GM18519 (cell line): ENCODE measurements around the gene SMURF2.
"Not testable (repeated sequence)": the region's sequence is repeated elsewhere in the genome, so short reads cannot be mapped to it uniquely, and the experiment has no call there.

Source experiments
- ATAC-seq: cut with Tn5 transposase; IDR thresholded peaks from one replicate; pipeline ENCODE4 v1.9.1; 2021; ENCODE audit warnings: mild to moderate bottlenecking, moderate library complexity; ENCODE audit not compliant: unreplicated experiment, low FRiP score

The SMURF2 gene

DNA sequence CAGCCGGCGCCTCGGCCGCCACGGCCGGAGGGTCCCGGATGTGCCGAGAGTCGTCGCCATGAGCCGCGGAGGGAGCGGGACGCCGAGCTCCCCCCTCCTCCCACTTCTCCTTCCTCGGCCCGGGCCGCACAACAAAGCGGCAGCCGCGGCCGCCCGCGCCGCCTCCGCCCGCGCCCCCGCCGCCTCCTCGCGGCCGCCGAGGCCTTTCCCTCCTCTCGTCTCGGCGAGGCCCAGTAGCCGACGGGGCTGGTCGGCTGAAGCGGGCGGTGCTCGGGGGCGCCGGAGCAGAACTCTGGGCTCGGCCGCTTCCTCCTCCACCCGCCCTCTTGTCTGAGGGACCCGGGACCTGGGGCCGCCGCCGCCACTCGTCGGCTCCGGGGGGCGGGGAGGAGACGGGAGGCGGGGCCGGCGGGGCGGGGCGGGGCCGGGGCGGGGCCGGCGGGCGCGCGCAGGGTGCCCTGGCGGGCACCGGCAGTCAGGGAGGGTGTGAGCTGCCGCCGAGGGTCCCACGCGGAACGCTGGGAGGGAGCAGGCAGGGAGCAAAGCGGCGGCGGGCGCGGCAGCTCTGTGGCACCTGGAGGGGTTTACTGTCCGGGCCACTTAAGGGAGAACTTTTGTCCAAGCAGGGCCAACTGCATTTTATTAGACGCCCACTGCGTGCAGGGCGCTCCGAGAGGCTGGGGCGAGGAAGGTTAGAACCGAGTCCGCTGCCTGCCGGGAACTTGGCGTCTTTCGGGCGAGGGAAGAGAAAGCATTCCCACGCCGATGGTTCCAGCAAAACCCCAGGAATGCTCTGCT is at the start of gene SMURF2:
Gene SMURF2 (minus strand): TSS at position 332 of the 798 bp plus-strand sequence. CDS start 427 bp downstream, outside the sequence.
- ATAC-seq: peak; percentile 72

DNA sequence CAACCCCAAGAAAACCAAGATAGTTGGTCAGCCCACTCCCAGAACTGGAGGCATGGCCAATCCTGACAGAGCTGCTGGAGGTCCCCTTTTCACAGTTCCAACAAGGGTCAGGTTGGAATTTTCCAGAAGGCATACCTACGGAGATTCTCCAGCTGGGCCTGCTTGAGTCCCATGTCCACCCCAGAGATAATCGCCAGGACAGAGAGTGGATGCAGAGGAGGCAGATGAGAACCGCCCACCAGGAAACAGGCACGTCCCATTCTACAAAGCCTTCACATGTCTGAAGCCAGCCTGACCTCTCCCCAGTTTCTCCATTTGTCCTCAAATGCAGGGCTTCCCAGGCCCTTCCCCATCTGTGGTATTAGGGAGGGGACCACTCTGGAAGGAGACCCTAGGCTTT is 47.4 kb upstream of the SMURF2 start:
- ATAC-seq: no peak

DNA sequence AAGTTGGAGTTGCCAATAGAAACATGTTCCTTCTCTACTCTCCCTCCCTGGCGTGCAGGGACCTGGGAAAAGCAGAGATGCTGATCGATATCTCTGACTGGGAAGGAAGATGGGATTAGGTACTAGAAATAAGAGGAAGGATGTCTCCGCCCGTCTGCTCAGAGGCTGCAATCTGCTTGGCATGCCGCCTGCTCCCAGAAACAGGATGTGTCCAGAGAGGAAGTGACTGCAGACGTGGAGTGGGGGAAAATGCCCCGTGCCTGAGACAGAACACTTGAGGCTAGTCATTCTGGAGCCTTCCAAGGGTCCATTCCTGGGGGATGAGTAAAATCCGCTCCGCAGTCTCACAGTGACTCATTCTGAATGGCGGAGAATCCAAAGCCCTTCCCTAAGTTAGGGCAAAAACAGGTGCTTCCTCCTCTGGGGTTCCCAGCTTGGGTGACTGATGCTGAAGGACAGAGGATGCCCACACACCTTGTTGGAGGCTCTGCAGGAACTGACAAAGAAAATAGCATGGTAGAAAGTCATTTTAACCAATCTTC is 45.0 kb upstream of the SMURF2 start:
- ATAC-seq: no peak

DNA sequence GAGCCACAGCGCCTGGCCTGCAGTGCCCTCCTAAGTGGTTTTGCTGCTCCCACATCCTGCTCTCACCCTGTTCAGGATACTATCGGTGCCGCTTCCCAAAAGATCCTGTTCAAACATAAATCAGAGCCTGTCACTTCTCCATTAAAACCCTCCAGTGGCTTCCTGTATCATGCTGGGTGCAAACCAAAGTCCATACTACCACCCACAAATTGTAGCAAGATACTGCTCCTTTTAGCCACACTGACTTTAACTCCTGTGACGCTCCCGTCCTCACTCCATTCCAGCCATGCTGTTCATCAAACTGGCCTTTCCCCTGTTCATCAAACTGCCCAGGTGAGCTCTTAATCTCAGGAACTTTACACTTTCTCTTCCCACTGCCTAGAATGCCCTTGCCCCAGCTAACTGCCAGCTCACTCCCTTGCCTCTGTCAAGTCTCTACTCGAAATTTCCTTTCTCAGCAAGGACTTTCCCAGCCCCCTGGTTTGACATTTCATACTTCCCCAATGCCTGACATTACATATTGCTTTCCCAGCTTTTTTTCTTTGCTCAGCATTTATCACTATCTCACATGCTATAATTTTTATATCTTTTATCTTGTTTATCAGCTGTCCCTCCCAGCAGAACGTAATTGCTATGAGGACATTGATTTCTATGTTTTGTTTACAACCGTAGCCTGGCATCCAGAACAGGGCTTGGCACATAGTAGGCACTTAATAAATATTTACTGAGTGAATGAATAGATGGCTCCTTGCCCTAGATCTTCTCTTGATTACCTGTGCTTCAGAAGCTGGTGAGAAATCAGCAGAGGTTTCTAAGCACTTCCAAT is 44.3 kb upstream of the SMURF2 start:
- no peak for ATAC-seq

DNA sequence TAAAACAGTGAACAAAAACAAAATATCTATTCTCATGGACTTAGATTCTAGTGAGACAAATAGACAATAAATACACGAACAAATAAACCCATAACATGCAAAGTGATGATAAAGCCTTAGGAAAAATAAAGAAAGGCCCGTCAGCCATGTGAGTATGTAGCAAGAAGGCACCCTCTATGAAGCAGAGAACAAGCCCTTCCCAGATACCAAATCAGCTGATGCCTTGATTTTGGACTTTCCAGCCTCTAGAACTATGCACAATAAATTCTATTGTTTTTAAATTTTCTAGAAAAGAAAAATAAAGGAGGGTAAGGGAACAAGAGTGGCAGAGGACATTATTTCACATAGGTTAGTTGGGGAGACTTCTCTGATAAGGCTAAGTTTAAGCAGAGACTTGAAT is 40.7 kb upstream of the SMURF2 start:
- no peak for ATAC-seq

DNA sequence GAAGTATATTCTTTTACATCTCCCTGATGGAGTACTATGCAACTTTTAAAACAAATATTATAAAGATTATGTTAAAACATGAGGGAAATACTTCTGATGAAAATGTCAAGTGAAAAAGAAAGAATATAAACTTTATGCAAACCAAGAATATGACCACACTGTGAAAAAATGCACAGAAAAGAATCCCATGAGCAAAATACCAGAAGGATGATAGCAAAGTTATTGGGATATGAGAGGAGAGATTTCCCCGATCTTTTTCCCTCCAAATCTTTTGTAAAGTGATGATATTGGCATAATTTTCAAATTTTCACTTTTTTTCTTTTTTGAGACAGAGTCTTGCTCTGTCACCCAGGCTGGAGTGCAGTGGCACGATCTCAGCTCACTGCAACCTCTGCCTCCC is 36.6 kb upstream of the SMURF2 start:
- no peak for ATAC-seq

DNA sequence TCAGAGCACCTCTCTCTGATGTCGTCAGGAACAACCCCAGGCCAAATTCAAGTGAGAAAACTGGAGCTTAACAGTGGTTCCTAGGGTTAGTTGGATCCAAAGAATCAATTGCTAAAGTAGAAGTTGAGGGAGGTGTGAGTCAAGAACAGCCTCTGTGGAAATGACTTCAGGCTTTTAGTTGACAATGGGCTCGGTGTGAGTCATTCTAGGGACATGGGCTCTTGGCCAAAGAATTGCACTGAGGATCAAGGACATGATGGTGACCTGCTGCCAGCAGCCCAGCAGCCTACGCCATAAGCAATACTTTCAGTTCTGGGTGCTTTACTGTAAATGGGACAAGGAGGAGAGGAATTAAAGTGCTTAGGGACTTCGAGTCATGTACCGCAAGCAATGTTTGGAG is 32.1 kb upstream of the SMURF2 start:
- no peak for ATAC-seq

DNA sequence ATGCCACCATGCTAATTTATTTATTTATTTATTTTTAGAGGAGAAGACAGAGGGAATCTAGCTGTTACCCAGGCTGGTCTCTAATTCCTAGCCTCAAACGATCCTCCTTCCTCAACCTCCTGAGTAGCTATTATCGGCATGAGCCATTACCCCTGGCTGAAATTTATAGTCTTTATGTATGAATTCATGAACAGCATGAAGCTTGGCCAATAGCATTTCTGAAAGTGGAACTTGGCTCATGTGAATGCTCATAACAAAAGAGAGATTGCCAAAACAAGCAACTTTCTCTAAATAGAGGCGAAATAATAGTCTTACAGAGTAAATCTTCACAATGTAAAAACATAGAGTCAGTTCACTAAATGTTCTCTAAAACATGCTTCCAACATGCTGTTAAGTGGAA is 30.1 kb upstream of the SMURF2 start:
- ATAC-seq: no peak

DNA sequence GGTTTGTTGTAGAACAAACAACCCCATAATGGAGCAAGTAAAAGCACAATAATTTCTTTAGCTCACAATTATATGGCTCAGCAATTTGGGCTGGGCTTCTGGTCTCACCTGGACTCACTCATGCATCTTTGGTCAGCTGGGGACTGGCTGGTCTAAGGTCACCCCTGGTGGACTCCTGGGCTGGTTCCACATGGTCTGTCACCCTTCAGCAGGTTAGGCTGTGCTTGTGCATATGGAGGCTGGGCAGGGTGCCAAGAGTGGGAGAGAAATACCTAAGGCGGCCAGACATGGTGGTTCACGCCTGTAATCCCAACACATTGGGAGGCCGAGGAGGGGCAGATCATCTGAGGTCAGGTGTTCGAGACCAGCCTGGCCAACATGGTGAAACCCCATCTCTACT is 27.0 kb upstream of the SMURF2 start:
- no peak for ATAC-seq

DNA sequence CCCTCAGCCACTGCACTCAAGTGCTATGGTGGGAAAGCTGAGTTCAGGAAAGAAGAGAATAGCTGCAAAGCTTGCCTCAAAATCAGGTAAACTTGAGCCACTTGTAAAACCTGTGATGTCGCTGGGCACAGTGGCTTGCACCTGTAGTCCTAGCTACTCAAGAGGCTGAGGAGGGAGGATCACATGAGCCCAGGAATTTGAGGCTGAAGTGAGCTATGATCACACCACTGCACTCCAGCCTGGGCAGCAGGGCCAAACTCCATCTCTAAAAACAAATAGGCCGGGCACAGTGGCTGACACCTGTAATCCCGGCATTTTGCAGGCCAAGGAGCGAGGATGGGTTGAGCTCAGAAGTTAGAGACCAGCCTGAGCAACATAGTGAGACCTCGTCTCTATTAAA is 26.4 kb upstream of the SMURF2 start:
- no peak for ATAC-seq

DNA sequence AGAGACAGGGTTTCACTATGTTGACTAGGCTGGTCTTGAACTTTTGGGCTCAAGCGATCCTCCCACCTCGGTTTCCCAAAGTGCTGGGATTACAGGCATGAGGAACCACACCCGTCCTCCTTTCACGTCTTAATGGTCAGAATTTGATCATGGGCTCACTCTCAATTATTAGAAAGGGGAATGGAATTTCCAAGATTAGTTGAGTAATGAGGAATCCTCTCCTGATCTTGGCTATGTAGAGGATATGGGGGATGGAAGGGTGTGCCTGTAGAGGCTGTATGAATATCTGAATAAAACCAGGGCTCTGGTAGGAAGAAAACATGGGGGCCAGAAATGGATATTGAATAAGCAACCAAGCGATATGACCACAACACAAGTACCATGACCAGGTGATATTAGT is 25.9 kb upstream of the SMURF2 start:
- ATAC-seq: no peak

DNA sequence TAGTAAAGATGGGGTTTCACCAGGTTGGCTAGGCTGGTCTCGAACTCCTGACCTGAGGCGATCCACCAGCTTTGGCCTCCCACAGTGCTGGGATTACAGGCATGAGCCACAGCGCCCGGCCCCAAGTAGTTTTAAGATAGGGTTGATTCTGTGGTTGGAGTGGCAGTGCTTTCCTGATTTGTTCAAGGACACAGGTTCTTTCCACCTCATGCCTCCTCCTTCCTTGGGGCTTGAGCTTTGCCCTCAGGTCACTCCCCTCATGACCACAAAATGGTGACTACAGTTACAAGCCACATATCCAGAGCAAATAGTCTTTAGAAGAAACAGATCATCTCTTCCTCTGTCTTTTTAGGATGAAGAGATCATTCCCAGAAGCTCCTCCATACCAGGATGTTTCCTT is 25.3 kb upstream of the SMURF2 start:
- ATAC-seq: no peak

DNA sequence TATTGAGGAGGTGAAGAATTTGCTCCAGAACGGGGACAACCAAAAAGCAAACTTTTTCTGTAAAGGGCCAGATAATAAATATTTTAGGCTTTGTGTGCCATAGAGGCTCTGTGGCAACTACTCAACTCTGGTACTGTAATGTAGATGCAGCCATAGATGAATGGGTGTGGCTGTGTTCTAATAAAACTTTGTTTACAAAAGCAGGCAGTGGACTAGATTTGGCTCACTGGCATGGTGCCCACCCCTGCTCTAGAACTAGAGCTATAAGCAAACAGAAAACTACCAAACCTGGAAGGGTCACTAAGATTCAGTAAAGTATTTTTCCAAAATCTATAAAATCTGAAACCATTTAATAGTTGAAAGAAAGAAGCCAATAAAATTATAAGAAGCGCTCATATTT is 24.6 kb upstream of the SMURF2 start:
- ATAC-seq: no peak

DNA sequence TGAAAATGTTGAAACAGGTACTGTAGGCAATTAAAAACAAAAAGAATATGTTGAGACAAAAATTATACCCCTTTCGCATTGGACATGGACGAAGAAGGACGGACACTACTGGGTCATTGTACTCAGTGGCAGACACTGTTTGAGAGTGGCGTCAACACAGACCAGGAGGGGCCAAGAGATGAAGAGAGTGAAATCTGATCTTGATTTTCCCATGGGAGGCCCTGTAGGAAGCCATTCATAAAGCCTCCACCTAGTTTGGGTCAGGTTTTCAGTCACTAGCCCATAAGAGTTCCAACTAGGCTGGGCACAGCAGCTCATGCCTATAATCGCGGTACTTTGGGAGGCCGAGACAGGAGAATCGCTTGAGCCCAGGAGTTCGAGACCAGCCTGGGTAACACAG is 23.6 kb upstream of the SMURF2 start:
- ATAC-seq: no peak

DNA sequence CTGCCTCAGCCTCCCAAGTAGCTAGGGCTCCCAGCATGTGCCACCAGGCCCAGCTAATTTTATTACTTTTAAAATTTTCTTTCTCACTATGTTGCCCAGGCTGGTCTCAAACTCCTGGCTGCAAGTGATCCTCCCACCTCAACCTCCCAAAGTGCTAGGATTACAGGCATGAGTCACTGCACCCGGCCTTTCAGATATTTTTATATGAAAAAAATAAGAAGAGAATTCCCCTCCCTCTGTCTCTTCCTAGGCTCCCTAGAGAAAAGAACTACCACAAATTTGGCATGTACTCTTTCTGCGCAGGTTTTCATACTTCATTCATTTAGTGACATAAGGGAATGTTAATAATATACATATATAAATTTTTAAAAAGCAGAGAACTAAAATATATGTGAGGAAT is 21.7 kb upstream of the SMURF2 start:
- ATAC-seq: no peak

DNA sequence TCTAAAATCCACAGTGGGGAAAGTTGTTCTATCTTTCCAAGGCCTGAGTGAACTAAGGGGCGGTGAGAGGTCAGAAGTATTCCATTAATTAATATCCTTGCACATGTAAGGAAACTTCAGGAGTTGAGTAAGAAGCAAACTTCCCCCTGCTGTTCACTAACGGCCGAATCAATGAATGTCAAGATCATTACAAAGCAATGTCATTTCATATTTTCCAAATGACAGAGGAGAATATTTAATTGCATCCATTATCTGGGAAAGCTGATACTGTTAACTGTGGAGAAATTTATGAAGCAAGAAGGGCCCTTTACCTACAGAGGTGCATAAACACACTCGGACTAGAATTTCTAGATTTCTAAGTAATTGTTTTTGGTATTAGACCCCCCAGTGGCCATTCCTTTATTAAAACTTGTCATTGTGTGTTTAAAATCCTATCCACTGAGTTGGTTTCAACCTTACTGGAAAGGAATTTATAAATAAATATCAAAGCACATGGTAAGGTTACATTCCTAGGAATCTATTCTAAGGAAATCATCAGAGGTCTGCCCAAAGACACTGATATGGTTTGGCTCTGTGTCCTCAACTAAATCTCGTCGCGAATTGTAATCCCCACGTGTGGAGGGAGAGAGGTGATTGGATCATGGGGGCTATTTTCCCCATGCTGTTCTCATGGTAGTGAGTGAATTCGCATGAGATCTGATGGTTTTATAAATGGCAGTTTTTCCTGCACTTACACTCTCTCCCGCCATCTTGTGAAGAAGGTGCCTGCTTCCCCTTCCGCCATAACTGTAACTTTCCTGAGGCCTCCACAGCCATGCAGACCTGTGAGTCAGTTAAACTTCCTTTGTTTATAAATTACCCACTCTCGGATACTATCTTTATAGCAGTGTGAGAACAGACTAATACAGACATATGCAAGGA is 20.4 kb upstream of the SMURF2 start:
- ATAC-seq: no peak

DNA sequence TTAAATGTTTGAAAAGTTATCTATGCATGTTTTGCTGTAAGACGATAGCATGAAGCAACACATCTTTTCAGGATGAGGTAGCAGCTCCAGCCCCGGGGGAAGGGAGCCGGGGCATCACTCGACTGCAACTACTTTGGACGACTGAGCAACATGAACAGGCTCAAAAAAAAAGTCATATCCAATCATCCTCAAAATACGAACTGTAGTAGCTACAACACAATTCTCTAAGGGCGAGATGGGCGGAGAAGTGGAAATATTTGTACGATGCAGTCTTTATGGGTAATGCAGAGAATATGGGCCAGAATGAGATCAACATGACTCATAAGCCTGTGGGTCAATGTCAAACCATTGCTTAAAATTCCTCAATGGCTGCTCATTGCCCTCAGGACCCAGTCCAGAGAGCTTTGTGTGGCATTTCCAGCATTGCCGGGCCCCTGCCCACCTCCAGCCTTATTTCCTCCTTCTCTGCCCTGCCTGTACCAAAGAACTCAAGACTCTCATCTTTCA is 17.7 kb upstream of the SMURF2 start:
- ATAC-seq: no peak

DNA sequence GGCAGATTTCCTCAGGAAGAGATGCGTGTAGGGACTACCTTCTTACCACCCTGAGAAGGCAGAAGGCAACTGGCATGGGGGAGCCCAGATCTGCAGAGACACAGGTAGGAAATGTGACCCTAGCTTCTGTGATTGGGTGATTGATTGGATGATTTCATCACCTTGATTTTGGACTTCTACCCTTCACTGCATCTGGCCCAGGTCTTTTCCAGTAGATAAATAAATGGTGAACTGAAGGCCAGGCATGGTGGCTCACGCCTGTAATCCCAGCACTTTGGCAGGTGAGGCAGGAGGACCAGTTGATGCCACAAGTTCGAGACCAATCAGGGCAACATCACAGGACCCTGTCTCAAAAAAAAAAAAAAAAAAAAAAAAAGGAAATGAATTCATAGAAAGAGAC is 14.7 kb upstream of the SMURF2 start:
- ATAC-seq: no peak

DNA sequence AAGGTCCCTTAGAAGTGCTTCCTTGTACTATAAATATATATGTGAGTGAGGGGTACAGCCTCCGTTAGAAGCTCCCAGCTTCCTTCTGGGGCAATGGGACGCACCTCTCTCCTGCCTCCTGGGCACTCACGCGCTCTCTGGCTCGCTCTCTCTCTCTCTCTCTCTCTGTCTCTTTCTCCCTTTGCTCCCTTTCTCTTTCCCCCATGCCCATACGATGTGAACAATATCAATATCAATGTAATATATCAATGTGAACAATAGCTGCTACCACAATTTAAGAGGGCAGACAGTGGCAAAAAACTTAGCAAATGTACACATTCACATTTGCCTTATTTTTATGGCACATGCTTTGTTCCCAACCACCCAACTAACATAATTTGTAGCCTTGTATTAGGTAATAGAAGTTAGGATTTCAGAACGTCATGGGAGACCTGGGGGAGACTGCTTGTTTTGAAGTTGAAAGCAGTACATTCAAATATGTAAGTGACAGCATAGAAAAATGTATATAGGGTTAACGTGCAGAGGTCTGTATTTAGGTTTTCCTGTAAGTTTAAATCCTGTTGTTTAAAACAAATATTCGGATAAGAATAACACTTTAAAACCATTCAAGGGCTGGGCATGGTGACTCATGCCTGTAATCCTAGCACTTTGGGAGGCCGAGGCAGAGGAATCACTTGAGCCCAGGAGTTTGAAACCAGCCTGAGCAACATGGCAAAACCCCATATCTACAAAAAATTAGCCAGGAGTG is 8.9 kb upstream of the SMURF2 start:
- ATAC-seq: not testable (repeated sequence)
